Tibial artery (tissue), 4 donors: ENCODE data around the gene VCY1B.
"Not testable (repeated sequence)": the region's sequence is repeated elsewhere in the genome, so short reads cannot be mapped to it uniquely, and the experiment has no call there.

Source experiments
- DNase-seq, 2 donors: peaks; one replicate each; pipeline ENCODE4 v3.0.0-alpha.2; 2019
- H3K27ac ChIP-seq, 2 donors: fragments of 200-600 bp; sonication (generic) in 1 of 2; 1 replicate in 1 of 2; 2 replicates in 1 of 2; pipeline ENCODE4 v1.5.1; 2018 to 2019; ENCODE audit warnings: mild to moderate bottlenecking in 1 of 2
- H3K27me3 ChIP-seq, 2 donors: fragments of 200-600 bp; sonication (generic) in 1 of 2; one replicate each; pipeline versions ENCODE4 v1.5.1 to v1.6.0; 2016 to 2019
- H3K36me3 ChIP-seq, 3 donors: fragments of 200-600 bp; sonication (generic) in 2 of 3; one replicate each; pipeline ENCODE4 v1.5.1; 2016 to 2019; ENCODE audit warnings: mild to moderate bottlenecking in 2 of 3
- H3K4me1 ChIP-seq, 4 donors: fragments of 200-600 bp; sonication (generic) in 2 of 4; 1 replicate in 3 of 4; 2 replicates in 1 of 4; pipeline ENCODE4 v1.5.1; 2016 to 2019
- H3K4me3 ChIP-seq, 2 donors: fragments of 200-600 bp; sonication (generic) in 1 of 2; 1 replicate in 1 of 2; 2 replicates in 1 of 2; pipeline ENCODE4 v1.5.1; 2018 to 2019; ENCODE audit warnings: mild to moderate bottlenecking in 2 of 2
- H3K9me3 ChIP-seq, 3 donors: fragments of 200-600 bp; sonication (generic) in 1 of 3; one replicate each; pipeline ENCODE4 v1.5.1; 2016 to 2019
- intact Hi-C: fragments of 100-400 bp; cut with DNase I; formaldehyde crosslinking; loops from one replicate; pipeline ENCODE4 v1.15.0; 2023; ENCODE audit warnings: low total_unique reads
- TF ChIP-seq, protein P1 (sequence below), 2 experiments: fragments of 200-600 bp in 1 of 2; fragments of 450-650 bp in 1 of 2; IDR thresholded peaks; one replicate each; pipeline ENCODE4 v1.5.1; 2017 to 2019; ENCODE audit warnings: antibody characterized with exemption in 2 of 2, mild to moderate bottlenecking in 1 of 2, moderate library complexity in 1 of 2

Gene VCY1B

DNA sequence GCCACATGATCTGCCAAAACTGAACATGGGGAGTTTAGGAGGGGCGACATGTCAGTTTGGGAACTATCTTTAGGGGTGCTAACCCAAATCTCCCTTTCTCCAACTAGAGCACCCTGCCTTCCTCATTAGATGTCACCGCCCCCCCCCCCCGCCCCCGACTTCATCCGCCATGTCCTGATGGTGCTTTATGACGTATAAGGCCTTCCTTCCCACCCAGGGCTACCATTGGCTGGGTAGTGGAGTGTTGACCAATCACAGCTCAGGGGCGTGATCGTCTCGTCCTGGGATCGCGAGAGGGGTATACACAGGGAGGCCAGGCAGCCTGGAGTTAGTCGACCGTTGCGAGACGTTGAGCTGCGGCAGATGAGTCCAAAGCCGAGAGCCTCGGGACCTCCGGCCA, at the start of gene VCY1B:
Gene VCY1B, plus strand, starts transcription at position 301 of the 400 bp plus-strand sequence. Its CDS starts 63 bp downstream, at position 364.
- intact Hi-C loops, DNase-seq: not testable (repeated sequence)

DNA sequence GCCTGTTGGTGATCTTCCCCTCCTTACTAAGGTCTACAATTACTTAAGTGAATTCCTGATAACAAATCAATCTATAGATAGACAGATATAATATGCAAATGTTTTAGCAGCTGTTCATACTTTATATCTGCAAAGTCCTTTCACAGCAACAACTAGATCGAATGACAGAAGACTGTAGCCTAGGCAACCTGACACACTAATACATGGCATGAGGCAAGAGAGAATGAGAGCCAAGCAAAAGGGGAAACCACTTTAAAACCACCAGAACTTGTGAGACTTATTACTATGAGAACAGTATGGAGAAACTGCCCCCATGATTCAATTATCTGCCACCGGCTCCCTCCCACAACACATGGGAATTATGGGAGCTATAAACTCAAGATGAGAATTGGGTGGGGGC, 44.1 kb upstream of the VCY1B start:
- H3K27ac ChIP-seq, DNase-seq, H3K27me3 ChIP-seq, intact Hi-C loops, H3K9me3 ChIP-seq, H3K4me1 ChIP-seq, H3K4me3 ChIP-seq, H3K36me3 ChIP-seq: not testable (repeated sequence)

More for the DNA sequence above, at the start of gene VCY1B:
- not testable (repeated sequence) for H3K4me1 ChIP-seq, H3K27me3 ChIP-seq, H3K4me3 ChIP-seq, H3K9me3 ChIP-seq, H3K36me3 ChIP-seq, H3K27ac ChIP-seq

DNA sequence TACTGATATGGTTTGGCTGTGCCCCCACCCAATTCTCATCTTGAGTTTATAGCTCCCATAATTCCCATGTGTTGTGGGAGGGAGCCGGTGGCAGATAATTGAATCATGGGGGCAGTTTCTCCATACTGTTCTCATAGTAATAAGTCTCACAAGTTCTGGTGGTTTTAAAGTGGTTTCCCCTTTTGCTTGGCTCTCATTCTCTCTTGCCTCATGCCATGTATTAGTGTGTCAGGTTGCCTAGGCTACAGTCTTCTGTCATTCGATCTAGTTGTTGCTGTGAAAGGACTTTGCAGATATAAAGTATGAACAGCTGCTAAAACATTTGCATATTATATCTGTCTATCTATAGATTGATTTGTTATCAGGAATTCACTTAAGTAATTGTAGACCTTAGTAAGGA, 25.6 kb upstream of the VCY1B start:
- intact Hi-C loops, H3K27me3 ChIP-seq, H3K9me3 ChIP-seq, H3K4me3 ChIP-seq, DNase-seq, H3K36me3 ChIP-seq, H3K4me1 ChIP-seq, H3K27ac ChIP-seq: not testable (repeated sequence)

DNA sequence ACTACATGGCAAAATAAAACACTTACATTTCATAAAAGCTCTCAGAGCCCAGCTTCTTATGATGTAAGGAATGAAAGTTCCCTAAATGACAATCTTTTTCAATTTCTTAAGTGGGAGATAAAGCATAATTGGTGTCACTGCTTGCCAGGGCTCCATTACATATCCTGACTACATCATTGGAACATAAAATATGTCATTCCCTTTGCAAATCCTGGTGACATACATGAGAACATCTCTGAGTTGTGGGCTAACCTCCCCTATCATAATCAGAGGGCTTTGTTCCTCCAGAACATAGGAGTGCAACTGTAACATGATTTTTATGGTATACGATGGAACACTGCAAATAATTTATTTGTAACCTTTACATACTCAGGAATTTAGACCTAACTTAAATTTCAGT, 29.9 kb downstream of the VCY1B start:
- no peak overlapping the region for H3K4me3 ChIP-seq
- H3K9me3 ChIP-seq: no peaks in the 10 kb centered on the region
- TF ChIP-seq, protein P1, sequence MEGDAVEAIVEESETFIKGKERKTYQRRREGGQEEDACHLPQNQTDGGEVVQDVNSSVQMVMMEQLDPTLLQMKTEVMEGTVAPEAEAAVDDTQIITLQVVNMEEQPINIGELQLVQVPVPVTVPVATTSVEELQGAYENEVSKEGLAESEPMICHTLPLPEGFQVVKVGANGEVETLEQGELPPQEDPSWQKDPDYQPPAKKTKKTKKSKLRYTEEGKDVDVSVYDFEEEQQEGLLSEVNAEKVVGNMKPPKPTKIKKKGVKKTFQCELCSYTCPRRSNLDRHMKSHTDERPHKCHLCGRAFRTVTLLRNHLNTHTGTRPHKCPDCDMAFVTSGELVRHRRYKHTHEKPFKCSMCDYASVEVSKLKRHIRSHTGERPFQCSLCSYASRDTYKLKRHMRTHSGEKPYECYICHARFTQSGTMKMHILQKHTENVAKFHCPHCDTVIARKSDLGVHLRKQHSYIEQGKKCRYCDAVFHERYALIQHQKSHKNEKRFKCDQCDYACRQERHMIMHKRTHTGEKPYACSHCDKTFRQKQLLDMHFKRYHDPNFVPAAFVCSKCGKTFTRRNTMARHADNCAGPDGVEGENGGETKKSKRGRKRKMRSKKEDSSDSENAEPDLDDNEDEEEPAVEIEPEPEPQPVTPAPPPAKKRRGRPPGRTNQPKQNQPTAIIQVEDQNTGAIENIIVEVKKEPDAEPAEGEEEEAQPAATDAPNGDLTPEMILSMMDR (IDR thresholded peaks at IDR 0.05): no peak
- intact Hi-C loops: no loop called here
- no peaks in the 10 kb centered on the region for H3K27me3 ChIP-seq
- no peak for DNase-seq
- no peaks in the 10 kb centered on the region for H3K36me3 ChIP-seq
- no peaks in the 10 kb centered on the region for H3K4me1 ChIP-seq
- no peak overlapping the region for H3K27ac ChIP-seq
